ENCODE data around the gene RPS3.
"Not testable (repeated sequence)": the region's sequence is repeated elsewhere in the genome, so short reads cannot be mapped to it uniquely, and the experiment has no call there.

The RPS3 gene

GRCh38 chr11:75399344-75400145 lies at the start of gene RPS3:
RPS3 (plus strand) TSS chr11:75399518; CDS start chr11:75399548, 30 bp downstream.
- DNase-seq (ENCODE audit: low read depth in 2 of 2), result peak; percentile 82

DNA sequence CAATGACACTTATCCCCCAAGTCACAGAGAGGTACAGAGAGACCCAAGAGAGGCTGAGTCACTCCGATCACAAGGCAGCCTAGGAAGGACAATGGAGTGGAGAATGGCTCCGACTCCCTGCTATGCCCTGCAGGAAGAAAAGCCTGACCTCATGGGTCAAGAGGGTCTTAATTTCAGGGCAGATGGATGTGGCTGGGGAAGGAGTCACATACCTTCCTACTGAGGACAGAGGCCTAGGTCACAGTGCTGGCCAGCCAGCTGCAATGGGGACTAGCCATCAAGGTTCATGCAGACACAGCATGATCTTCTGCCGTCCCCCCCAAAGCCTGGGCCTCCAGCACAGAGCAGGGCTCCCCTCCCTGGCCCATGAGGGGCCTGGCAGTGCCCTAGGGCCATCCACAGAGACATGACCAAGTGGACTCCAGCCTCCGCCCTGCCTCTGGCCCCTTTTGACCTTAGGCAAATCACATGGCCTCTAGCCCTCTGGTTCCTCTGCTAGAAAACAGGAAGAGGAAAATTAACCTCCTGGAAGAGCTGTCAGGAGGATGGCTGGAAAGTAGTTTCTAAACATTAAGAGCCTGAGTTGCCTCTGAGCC lies 49.7 kb upstream of the RPS3 start:
- DNase-seq (ENCODE audit: low read depth in 2 of 2), result no peak

- no peak for DNase-seq (ENCODE audit: low read depth in 2 of 2)
Measured at GRCh38 chr11:75350122-75350742, 49.1 kb upstream of the RPS3 start.

GRCh38 chr11:75350743-75351540 lies 48.4 kb upstream of the RPS3 start:
- DNase-seq (ENCODE audit: low read depth in 2 of 2), result no peak

DNA sequence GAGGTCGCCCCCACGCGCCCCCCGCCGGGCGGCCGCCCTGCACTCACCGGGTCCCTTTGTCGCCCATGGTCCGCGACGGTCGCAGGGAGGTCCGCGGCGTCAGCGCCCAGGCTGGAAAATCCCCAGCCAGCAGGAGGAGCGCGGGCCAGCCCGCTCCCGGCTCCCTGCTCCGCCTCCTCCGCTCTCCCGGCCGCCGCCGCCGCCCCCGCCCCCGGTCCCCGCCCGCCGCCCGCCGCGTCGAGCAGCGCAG lies 47.9 kb upstream of the RPS3 start, which contains the start of gene ARRB1:
Gene ARRB1 (minus strand): TSS at position 121 of the 250 bp plus-strand sequence. CDS start 54 bp downstream, at position 67.
- no peak for DNase-seq (ENCODE audit: low read depth in 2 of 2)

DNA sequence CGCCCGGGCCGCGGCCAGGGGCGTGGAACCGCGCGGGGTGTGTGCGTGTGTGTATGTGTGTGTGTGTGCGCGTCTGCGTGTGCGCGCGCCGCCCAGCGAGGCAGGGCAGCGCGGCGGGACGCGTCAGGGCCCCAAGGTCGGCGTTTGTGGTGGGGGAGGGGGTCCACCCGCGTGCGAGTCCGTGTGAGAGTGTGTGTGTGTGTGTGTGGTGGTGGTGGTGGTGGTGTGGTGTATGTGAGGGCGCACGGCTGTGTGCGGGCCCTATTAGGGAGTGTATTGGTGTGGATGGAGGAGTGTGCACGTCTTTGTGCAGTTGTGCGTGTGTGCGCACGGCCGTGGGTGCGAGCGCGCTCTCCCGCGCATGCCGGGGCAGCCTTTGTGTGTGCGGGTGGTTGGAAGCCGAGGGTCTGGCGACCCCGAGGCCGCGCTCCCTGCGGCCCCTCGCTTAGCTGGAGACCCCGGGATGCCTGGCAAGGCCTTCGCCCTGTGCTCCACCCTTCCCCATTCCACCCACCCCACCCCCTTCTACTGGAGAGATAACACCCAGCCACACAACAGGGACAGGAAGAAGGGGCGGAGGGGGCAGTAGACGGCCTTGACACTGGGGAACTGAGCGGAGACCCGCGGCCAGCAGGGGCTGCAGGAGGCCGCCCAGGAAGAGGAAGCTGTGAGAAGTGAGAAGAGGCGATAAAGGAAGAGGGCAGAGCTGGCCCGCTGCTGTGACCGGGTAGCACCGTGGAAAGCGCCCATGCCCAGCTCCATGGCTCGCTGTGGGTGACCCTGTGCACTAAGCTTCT lies 47.3 kb upstream of the RPS3 start:
- DNase-seq (ENCODE audit: low read depth in 2 of 2), result no peak

GRCh38 chr11:75352588-75353206 lies 46.6 kb upstream of the RPS3 start:
- DNase-seq (ENCODE audit: low read depth in 2 of 2), result no peak

DNA sequence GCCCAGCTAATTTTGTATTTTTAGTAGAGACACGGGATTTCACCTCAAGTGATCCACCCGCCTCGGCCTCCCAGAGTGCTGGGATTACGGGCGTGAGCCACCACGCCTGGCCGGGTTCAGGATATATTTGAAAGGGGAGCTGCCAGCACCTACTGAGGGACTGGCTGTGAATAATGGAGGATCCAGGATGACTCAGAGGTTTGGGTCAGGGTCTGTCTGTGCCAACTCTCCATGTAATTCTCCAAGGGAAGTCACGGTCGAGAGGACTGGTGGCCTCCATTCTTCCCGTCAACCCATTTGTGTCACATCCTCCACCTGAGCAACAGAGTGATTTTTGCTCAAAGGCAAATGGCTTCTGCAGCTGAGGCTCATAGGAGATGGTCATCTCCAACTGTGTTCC lies 44.3 kb upstream of the RPS3 start:
- DNase-seq (ENCODE audit: low read depth in 2 of 2), result no peak

DNA sequence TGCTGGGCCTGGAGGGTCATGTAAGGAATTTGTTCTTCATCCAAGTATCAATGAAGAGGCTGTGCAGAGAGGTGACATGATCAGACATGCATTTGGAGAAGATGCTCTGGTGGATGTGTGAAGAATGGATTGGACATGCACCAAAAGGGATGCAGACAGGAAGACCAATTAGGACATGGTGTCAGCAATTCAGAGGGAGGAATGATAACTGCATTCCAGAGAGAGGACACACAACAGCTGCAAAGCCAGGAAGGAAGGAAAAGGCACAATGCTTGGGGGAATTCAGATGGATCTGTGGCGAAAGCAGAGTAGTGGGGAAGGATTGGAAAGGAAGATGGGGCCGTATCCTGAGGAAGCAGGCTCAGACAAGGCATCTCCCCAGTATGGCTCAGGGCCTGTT lies 42.7 kb upstream of the RPS3 start:
- no peak for DNase-seq (ENCODE audit: low read depth in 2 of 2)

DNA sequence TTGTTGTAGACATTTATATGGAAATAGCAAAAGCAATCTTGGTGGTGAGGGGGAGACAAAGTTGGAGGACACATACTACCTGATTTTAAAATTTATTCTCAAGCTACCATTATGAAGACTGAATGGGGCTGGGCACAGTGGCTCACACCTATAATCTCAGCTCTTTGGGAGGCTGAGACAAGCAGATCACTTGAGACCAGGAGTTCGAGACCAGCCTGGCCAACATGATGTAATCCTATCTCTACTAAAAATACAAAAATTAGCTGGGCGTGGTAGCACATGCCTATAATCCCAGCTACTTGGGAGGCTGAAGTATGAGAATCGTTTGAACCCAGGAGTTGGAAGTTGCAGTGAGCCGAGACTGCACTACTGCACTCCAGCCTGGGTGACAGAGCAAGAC lies 37.0 kb upstream of the RPS3 start:
- DNase-seq (ENCODE audit: low read depth in 2 of 2), result not testable (repeated sequence)

DNA sequence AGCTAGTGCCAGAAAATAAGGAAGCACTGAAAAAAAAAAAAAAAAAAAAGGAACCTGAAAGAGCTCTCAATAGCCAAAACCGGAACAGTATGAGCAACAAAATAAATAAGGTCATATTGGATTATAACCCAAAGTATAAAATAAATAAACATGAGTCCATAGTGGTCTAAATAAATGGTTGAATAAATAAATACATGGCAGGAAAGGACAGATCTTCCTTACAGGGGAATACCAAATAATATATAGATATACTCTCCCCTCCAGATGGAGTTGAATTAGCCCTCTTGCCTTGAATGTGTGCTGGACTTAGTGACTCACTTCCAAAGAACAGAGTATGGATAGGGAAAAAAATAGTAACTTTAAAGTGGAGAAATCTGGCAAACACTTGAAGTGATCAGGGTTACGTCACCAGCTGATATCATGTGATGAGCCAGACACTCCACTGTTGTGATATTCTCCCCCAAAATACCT lies 33.6 kb upstream of the RPS3 start:
- no peak for DNase-seq (ENCODE audit: low read depth in 2 of 2)

GRCh38 chr11:75366826-75367225 lies 32.5 kb upstream of the RPS3 start:
- DNase-seq (ENCODE audit: low read depth in 2 of 2), result not testable (repeated sequence)

- DNase-seq (ENCODE audit: low read depth in 2 of 2), result no peak
Measured at GRCh38 chr11:75369560-75370255, 29.6 kb upstream of the RPS3 start.

- DNase-seq (ENCODE audit: low read depth in 2 of 2), result no peak
Measured at GRCh38 chr11:75371949-75372876, 27.1 kb upstream of the RPS3 start.

DNA sequence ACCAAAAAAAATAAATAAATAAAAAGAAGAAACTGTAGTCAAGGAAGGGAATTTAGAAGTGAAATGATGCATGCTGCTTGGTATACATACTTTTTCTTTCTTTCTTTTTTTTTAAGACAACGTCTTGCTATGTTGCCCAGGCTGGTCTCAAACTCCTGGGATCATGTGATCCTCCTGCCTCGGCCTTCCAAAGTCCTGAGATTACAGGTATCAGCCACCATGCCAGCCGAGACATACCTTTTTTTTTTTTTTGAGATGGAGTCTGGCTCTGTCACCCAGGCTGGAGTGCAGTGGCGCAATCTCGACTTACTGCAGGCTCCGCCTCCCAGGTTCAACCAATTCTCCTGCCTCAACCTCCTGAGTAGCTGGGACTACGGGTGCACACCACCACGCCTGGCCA lies 26.1 kb upstream of the RPS3 start:
- DNase-seq (ENCODE audit: low read depth in 2 of 2), result no peak

GRCh38 chr11:75374646-75375045 lies 24.7 kb upstream of the RPS3 start:
- DNase-seq (ENCODE audit: low read depth in 2 of 2), result no peak

- DNase-seq (ENCODE audit: low read depth in 2 of 2), result no peak
Measured at GRCh38 chr11:75375626-75376025, 23.7 kb upstream of the RPS3 start.

- no peak for DNase-seq (ENCODE audit: low read depth in 2 of 2)
Measured at GRCh38 chr11:75376175-75376574, 23.1 kb upstream of the RPS3 start.

DNA sequence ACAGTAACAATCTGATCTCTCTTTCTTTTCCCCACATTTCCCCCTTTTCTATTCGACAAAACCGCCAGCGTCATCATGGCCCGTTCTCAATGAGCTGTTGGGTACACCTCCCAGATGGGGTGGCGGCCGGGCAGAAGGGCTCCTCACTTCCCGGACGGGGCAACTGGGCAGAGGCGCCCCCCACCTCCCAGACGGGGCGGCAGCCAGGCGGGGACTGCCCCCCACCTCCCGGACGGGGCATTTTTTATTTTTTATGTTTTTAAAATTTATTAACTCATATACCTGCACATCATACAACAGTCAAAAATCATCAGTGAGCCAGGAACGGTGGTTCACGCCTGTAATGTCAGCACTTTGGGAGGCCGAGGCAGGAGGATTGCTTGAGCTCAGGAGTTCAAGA lies 20.5 kb upstream of the RPS3 start:
- DNase-seq (ENCODE audit: low read depth in 2 of 2), result not testable (repeated sequence)
